GM18867 (cell line): Measurements from ENCODE around the gene NUTM1.

Experiments
- ATAC-seq: cut with Tn5 transposase; IDR thresholded peaks from one replicate; pipeline ENCODE4 v1.9.1; 2021; ENCODE audit warnings: mild to moderate bottlenecking, moderate library complexity; ENCODE audit not compliant: unreplicated experiment

Gene NUTM1

DNA sequence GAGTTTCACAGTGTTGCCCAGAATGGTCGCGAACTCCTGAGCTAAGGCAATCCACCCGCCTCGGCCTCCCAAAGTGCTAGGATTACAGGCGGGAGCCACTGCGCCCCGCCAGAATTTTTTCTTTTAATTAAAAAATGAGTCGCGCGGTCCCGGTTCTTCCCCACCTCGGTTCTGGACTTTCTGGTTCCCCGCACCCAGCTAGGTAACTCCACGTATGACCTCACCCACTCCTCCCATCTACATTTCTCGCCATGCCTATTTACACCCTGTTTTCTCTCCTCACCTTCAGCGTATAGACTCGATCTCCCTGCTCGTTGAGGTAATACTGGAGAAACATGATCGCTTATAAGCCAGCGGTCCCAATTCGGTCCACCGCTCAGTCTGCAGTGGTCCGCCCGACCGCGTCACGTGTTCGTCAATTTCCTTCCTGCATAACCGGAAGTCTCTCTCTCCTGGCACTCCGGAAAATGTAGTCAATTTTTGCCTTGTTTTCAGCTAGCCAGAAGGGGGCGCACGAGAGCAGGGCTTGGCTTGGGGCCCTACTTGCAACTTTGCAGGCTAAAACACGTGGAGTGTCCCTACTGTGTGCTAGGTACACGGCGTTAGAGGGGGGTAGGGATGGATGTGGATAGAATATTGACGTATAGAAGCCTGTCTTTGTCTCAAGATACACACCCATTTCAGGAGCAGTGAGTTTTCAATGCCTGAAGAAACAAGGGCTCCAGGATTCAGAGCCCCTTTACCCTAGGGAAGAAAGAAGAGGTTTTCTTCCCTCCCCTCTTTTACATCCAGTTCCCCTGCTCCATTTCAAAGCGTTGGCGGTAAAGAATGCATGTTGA is at the start of gene NUTM1, which contains the start of gene NOP10:
NUTM1 (plus strand) TSS at position 579 of the 839 bp plus-strand sequence. CDS start 382 bp downstream, outside the sequence.
NOP10 (minus strand) TSS at position 400 of the 839 bp plus-strand sequence; CDS start at position 337, 63 bp downstream.
- peak; percentile 83 for ATAC-seq

DNA sequence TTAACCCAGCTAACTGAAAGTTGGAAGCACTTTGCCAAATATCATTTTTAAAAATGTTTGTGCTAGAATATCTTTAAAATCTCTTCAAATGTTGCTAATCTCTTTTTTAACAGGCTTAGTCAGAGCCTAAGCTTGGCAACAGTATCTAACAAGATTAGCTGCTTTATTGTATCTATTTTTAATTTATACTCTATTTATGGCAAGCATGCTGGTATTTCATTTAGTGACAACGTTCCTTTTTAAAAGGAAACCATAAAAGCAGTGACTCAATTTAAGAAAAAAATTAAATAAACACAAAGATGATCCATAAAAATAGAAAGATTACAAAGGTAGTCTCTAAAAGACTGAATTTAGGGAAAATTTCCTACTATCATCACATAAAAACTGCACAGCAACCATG is 46.1 kb upstream of the NUTM1 start:
- no peak for ATAC-seq

GRCh38 chr15:34301058-34301457 is 42.1 kb upstream of the NUTM1 start:
- no peak for ATAC-seq

DNA sequence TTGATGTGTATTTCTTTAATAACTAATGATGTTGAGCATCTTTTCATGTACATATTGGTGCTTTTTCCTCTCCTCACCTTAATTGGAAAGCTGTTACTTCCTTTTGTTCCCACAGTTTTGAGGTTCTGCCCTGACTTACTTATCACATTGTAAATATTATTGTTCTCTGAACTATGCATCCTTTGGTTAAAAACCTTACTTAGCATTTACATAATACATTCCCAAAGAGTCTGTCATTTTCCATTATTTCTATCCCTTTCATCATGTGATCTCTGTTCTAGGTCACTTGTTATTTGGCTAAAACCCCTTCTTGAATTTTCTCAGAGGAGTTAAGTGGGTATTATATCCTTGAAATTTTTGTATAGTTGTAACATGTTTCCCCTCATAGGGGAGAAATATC is 38.5 kb upstream of the NUTM1 start:
- no peak for ATAC-seq

DNA sequence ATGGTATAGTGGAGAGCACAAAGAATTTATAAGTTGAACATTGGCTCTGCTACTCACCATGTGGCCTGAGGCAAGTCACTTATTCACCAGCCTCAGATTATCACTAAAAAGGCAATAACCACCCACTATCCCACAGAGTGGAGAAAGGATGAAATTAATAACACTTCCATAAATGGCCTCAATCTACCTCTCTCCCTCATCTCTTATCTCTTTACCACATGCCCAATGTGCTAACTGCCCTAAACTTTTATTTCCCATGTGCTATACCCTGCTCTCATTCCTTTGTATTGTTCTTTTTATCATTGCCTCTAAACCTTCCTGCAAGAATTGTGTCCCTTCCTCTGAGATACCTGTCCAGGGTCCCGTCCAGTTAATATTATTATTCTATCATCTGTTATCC is 31.6 kb upstream of the NUTM1 start:
- no peak for ATAC-seq

DNA sequence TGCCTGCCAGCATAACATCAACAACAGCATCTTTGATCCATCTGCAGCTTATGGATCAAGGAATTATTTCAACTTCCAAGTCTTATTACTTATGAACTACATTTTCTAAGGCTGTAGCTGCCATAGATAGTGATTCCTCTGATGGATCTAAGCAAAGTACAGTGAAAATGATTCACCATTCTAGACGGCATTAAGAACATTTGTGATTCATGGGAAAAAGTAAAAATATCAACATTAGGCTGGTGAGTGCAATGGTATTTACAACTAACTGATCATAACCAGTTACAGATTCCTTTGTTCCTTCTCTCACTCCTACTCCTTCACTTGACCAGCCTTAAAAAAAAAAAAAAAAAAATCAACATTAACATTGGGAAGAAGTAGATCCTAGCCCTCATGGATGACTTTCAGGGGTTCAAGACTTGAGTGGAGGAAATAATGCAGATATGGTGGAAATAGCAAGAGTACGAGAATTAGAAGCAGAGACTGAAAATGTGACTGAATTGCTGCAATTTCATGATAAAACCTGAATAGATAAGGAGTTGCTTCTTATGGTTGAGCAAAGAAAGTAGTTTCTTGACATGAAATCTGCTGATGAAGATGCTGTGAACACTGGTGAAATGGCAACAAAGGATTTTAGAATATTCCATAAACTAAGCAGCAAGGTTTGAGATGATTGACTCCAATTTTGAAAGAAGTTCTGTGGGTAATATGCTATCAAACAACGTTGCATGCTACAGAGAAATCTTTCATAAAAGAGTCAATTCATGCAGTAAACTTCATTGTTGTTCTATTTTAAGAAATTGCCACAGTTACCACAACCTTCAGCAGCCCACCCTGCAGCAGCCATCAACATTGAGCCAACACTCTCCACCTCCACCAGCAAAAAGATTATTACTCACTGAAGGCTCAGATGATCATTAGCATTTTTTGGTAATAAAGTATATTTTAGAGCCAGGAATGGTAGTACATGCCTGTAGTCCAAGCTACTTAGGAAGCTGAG is 28.3 kb upstream of the NUTM1 start:
- no peak for ATAC-seq

DNA sequence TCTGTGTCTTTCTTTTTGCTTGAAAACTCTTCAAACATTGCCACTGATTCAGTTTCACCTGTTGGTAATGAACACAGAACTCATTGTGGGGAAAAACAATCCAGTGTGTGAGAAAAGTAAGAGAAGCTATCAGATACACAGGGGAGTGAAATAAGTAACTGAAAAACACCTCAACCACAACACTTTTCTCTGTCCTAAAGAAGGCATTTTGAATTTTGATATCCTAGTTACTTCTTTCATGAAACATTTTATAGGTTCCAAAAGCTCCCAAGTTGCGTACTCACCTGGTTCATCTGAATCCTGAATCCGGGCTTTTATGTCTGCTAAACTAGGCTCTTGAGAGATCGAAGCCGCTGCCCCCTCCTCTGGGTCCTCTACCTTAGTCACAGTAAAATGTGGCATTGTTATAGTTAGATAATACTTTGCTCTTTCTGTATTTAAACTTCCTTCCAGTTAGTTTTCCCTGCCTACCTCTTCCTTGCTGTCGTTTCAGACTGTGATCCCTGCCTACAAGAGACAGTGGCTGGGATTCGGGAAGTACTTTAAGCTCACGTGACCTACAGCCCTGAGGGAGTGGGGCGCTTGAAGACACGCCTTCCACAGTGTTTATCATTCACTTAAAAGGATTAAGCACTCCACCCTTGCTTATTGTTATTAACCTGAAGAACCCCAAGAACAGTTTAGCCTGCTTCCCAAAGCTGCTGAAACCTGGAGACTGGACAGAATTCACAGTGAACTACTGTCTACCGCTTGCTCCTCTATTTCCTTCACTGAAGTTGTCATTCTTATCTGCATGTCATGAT is 24.6 kb upstream of the NUTM1 start:
- peak; percentile 89 for ATAC-seq

DNA sequence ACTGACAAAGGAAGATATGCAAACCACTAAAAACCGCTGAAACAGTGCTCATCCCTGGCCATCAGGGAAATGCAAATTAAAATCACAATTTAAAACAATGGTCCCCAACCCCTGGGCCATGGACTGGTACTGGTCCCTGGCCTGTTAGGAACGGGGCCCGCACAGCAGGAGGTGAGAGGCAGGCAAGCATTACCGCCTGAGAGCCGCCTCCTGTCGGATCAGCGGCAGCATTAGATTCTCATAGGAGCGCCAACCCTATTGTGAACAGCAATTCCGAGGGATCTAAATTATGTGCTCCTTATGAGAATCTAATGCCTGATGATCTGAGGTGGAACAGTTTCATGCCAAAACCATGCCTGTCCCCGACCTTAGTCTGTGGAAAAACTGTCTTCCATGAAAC is 19.9 kb upstream of the NUTM1 start:
- ATAC-seq: no peak

- ATAC-seq: no peak
Observed at GRCh38 chr15:34324933-34325332, 18.2 kb upstream of the NUTM1 start.

DNA sequence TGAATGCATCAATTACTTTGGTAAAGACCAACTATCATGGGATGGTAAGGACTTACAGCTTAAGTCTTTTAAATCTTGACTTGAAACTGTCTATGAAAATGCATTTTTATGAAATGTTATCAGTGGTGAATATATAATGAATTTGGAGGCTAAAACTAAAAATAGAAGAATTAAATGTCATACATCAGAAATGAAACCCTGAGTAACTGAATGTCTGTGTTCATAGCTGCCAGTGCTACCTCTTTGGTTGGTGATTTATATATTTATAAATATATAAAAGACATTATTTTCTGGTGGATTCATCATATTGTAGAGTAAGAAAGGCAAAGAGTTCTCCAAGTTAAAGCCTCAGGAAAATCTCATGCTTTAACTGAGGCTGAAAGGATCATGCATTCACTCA is 17.7 kb upstream of the NUTM1 start:
- no peak for ATAC-seq

DNA sequence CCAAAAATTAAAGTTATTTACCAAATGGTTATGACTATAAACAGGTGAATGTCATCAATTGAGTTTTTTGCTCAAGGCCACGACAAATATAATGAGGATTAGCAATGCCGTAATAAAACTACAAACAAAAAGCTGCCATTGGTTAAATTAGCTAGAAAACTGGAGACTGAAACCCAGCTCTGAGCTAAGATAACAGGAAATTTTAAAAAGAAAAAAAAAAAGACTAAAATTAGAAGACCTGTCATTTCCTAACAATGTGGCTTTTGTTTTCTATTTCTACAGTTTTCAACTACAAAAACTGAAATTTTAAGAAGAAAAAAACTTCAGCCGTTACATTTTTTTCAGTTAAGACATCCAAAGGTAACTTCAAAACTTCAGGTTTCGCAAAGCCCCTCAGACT is 15.2 kb upstream of the NUTM1 start:
- ATAC-seq: peak; percentile 44

- no peak for ATAC-seq
Observed at GRCh38 chr15:34329006-34329405, 14.1 kb upstream of the NUTM1 start.

DNA sequence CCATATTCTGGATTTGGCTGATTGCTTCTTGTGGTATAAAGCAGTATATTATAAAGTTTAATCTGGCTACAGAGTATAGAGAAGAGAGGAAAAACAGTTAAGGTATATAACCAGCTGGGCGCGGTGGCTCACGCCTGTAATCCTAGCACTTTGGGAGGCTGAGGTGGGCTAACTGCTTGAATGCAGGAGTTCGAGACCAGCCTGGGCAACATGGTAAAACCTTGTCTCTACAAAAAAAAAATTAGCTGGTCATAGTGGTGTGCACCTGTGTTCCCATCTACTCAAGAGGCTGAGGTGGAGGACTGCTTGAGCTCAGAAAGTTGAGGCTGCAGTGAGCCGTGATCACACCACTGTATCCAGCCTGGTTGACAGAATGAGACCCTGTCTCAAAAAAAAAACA is 12.8 kb upstream of the NUTM1 start:
- no peak for ATAC-seq

DNA sequence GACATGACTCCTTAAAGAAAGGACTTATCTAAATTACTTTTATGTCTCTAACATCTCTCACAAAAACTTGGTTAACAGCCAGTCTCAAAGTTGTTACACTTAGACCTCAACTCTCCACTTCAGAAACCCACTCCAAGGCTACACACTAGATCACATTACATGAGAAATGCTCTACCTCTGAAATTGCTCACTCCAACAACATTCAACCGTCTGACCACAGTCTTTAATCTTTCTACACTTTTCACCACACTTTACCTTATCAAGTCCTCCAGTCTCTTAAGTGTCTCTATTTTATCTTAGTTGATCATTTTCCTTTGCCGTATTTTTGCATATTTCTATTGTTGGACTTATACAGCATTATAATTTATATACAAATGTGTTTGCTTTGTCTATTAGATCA is 11.3 kb upstream of the NUTM1 start:
- no peak for ATAC-seq

- no peak for ATAC-seq
Observed at GRCh38 chr15:34332553-34333120, 10.5 kb upstream of the NUTM1 start.

DNA sequence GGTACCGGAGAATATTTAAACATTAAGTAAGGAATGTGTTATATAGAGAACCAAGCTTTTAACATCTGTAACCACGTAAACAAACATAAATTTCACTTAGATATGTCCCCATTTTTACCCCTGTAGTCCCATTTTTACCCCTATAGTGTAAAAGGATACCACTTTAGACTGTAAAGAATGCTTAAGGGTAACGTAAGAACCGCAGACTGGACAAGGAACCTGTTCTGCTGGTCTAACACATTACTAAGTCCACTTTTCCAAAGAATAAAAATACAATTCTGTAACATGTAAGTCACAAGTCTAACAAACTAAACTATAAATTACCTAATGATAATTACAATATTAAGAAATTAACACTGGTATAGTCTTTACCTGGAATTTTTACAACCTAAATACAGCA is 8.4 kb upstream of the NUTM1 start:
- ATAC-seq: no peak

DNA sequence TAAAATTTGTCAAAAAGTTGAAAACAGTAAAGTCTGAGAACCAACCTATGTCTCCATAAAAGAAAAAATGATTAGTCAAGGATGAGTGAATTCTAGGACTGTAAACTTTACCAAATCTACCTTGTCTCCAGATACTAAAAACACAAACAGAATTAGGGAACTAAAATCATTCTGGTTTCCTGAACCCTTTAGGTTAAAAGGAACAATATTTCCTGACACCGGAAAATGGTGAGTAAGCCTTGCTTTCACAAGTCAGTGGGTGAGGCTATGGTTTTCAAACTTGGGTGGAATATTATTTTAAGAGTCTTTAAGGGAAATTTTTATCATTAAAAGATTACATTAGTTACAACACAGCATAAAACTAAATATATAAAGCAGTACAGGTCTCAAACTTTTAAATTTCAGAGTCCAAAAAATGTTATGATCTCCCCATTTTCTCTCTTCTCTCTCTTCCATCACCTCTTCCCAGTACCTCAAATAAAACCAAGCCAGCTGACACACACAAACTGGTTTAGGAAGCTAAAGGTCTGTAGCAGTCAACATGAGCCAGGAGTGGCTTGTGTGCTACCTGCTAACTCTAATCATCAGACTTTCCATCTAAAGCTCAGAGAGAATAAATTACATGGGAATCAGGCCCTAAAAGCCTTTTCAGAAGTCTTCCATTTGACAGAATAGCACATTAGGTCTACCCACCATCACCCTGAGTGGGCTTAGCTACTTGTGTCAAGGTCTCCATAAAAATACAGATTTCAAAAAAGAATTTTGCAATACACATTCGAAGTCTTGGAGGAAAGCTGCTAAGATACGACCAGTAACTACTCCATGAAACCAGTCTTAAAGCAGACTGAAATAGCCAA is 7.7 kb upstream of the NUTM1 start:
- no peak for ATAC-seq

- no peak for ATAC-seq
Observed at GRCh38 chr15:34336231-34336990, 6.7 kb upstream of the NUTM1 start.
